PC-3 (cell line): ENCODE measurements around the gene TVP23C.
"Not testable (repeated sequence)": the region's sequence is repeated elsewhere in the genome, so short reads cannot be mapped to it uniquely, and the experiment has no call there.

ENCODE experiments used
- CTCF ChIP-seq: fragments of 300-600 bp; sonication (generic); conservative IDR thresholded peaks from 2 replicates; pipeline ENCODE4 v1.5.1; 2017; ENCODE audit warnings: antibody characterized with exemption, low read depth, mild to moderate bottlenecking, low read length
- EZH2 ChIP-seq: fragments of 300-600 bp; sonication (generic); IDR thresholded peaks from one replicate; pipeline ENCODE4 v1.6.1; 2017; ENCODE audit warnings: antibody characterized with exemption, mild to moderate bottlenecking, low read length; ENCODE audit not compliant: unreplicated experiment
- EZH2phosphoT487 ChIP-seq: fragments of 300-600 bp; sonication (generic); IDR thresholded peaks from 2 replicates; pipeline ENCODE4 v1.6.1; 2018; ENCODE audit warnings: mild to moderate bottlenecking, antibody characterized with exemption, low read length, borderline replicate concordance

GRCh38 chr17:15546604-15547003 lies 16.7 kb downstream of the TVP23C start:
- TF ChIP-seq CTCF, EZH2phosphoT487, EZH2: not testable (repeated sequence)
